ENCODE data around the gene TPCN1. TPM values are rescaled to one million over a fixed set of nuclear protein-coding genes. Genes with fewer than 3 reads are reported as not detected.

Gene TPCN1
- total and polyA plus RNA-seq, 2 of the 13 experiments (the other 11 are each of a cell fraction or from before 2014, with no cell fraction given) = 8.0 to 26.8 TPM

DNA sequence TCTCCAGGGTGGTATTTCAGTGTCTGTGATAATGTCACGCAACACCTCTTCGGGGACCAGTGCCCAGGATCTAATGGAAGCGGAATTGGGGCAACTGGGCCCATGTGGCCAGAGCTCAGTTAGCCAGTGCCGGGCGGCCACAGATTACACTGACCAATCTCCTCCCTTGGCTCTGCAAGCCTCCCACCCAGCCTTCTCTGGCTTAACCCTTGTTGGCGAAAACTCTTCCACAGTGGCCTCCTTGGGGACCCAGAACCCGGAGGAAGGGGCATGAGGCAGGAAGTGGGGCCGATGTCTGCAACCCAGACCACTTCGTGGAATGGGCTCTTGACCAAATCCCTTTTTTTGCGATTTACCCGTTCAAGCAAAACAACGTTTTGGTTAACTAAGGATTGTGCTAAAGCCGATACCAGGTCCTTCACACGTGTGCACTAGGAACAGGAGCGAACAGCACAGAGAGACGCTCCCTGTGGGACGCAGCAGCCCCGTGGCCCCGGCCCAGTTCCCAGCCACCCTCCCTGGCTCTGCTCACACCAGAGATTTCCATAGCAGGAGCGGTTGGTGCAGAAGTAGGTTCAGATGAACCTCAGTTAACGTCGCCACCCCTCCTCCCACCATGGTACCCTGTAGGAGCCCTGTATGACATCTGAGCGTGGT is 75.4 kb downstream of the TPCN1 start:
- TSS peak; percentile 37 for BruUV-seq (replicated peaks)
- TF ChIP-seq, protein P1, sequence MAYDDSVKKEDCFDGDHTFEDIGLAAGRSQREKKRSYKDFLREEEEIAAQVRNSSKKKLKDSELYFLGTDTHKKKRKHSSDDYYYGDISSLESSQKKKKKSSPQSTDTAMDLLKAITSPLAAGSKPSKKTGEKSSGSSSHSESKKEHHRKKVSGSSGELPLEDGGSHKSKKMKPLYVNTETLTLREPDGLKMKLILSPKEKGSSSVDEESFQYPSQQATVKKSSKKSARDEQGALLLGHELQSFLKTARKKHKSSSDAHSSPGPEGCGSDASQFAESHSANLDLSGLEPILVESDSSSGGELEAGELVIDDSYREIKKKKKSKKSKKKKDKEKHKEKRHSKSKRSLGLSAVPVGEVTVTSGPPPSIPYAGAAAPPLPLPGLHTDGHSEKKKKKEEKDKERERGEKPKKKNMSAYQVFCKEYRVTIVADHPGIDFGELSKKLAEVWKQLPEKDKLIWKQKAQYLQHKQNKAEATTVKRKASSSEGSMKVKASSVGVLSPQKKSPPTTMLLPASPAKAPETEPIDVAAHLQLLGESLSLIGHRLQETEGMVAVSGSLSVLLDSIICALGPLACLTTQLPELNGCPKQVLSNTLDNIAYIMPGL (CRISPR knock-in tag; IDR thresholded peaks at IDR 0.05; ENCODE audit: borderline replicate concordance in 1 of 2, low read depth in 1 of 2) = no peak
- TF ChIP-seq NFE2 (CRISPR knock-in tag; IDR thresholded peaks at IDR 0.05) (no peak), NKX3-1 (CRISPR knock-in tag; IDR thresholded peaks at IDR 0.05) (no peak), ZFP62 (CRISPR knock-in tag; IDR thresholded peaks at IDR 0.05) (no peak), ZNF563 (CRISPR knock-in tag; IDR thresholded peaks at IDR 0.05) (no peak)
- TF ChIP-seq, protein P2, sequence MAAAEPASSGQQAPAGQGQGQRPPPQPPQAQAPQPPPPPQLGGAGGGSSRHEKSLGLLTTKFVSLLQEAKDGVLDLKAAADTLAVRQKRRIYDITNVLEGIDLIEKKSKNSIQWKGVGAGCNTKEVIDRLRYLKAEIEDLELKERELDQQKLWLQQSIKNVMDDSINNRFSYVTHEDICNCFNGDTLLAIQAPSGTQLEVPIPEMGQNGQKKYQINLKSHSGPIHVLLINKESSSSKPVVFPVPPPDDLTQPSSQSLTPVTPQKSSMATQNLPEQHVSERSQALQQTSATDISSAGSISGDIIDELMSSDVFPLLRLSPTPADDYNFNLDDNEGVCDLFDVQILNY (CRISPR knock-in tag; conservative IDR thresholded peaks at IDR 0.05) = no peak
- Histone ChIP-seq H3K4me3 (replicated peaks in 1 of 3; ENCODE audit: insufficient read depth in 1 of 3, low read depth in 2 of 3, low read length in 3 of 3) (no peak overlapping the region), H4K20me1 (ENCODE audit: insufficient read depth, low read length) (no peaks in the 10 kb centered on the region), H3K4me2 (ENCODE audit: low read depth, low read length) (no peak overlapping the region), H2AFZ (ENCODE audit: low read length) (no peak overlapping the region), H3K9ac (ENCODE audit: insufficient read depth, low read depth, low read length) (no peak overlapping the region), H3K36me3 (replicated peaks in 1 of 2; ENCODE audit: control insufficient read depth in 1 of 2, insufficient read depth in 2 of 2, low read length in 2 of 2) (peaks cover 9 to 11% of the 10 kb centered on the region in 2 experiments; a peak in 4 of 5 replicates), H3K9me3 (ENCODE audit: low read length) (no peaks in the 10 kb centered on the region), H3K27me3 (ENCODE audit: control insufficient read depth in 1 of 2, insufficient read depth in 2 of 2, low read length in 2 of 2) (no peaks in the 10 kb centered on the region), H3K27ac (ENCODE audit: extremely low read length, insufficient read depth, low read length) (no peak overlapping the region), H3K79me2 (ENCODE audit: insufficient read depth, low read length) (no peaks in the 10 kb centered on the region), H3K4me1 (ENCODE audit: insufficient read depth, low read length) (peaks cover 34% of the 10 kb centered on the region)
- intact Hi-C loops (cut with micrococcal nuclease; ENCODE audit: unreplicated experiment) (no loop called here), in situ Hi-C loops (cut with HindIII; ENCODE audit: extremely low pct_ligation_motif_present, low pct_unique_long_range_greater_than_20kb) (no loop called here)
- ChIA-PET CTCF (ENCODE audit: low intra/inter-chr PET ratio, low total read pairs) (no interaction called here), POLR2A (no interaction called here)
- WGBS (ENCODE audit: low lambda C conversion rate) = 95% methylated on average over 23 of the region's 23 CpGs
- DNase-seq (ENCODE audit: low spot score) (no peak), ATAC-seq (no peak), FAIRE-seq (no peak)
